Breast epithelium (tissue), 3 donors: Measurements from ENCODE around the gene SLC43A2.

Experiments
- CTCF ChIP-seq, 3 donors: fragments of 450-650 bp; IDR thresholded peaks; one replicate each; pipeline ENCODE4 v1.5.1; 2016 to 2017; ENCODE audit warnings: antibody characterized with exemption in 3 of 3, mild to moderate bottlenecking in 3 of 3, moderate library complexity in 3 of 3
- POLR2A ChIP-seq: fragments of 450-650 bp; IDR thresholded peaks from one replicate; pipeline ENCODE4 v1.6.1; 2016; ENCODE audit warnings: antibody characterized with exemption, mild to moderate bottlenecking, moderate library complexity
- POLR2AphosphoS5 ChIP-seq, 3 donors: sonication (generic); formaldehyde crosslinking; IDR thresholded peaks; one replicate each; pipeline ENCODE4 v1.6.1; 2017; ENCODE audit warnings: antibody characterized with exemption in 3 of 3

- TF ChIP-seq CTCF (IDR thresholded peaks at IDR 0.05): no peak
- TF ChIP-seq POLR2A: no peak
- TF ChIP-seq POLR2AphosphoS5 (IDR thresholded peaks at IDR 0.05): no peak
Measured at GRCh38 chr17:1521086-1521640, 107.5 kb downstream of the SLC43A2 start.
